H9 (cell line): ENCODE results near the gene LSP1. TPM values are rescaled to one million over a fixed set of nuclear protein-coding genes. Genes with fewer than 3 reads are reported as not detected.

Source experiments
- DNase-seq: peaks from one replicate; pipeline ENCODE4 v3.0.0-alpha.2; 2017
- H2AFZ ChIP-seq: one replicate; pipeline ENCODE4 v1.6.1; 2013; ENCODE audit warnings: mild to moderate bottlenecking, low read length, control low read depth, moderate library complexity
- H2AK5ac ChIP-seq: 2 replicates; pipeline ENCODE4 v1.6.1; 2013; ENCODE audit warnings: low read length, control low read depth, mixed read lengths; ENCODE audit not compliant: insufficient read length
- H2BK120ac ChIP-seq: one replicate; pipeline ENCODE4 v1.6.1; 2013; ENCODE audit warnings: low read depth, mild to moderate bottlenecking, low read length, control low read depth, inconsistent platforms; ENCODE audit not compliant: poor library complexity, severe bottlenecking
- H2BK12ac ChIP-seq: 2 replicates; pipeline ENCODE4 v1.6.1; 2013; ENCODE audit warnings: low read length, control low read depth, mixed read lengths, low read depth; ENCODE audit not compliant: insufficient read length
- H2BK15ac ChIP-seq: 2 replicates; pipeline ENCODE4 v1.6.1; 2013; ENCODE audit warnings: low read depth, low read length, control low read depth
- H2BK20ac ChIP-seq: one replicate; pipeline ENCODE4 v1.6.1; 2013; ENCODE audit warnings: low read depth, mild to moderate bottlenecking, low read length, control low read depth, inconsistent platforms; ENCODE audit not compliant: poor library complexity, severe bottlenecking
- H2BK5ac ChIP-seq: 2 replicates; pipeline ENCODE4 v1.6.1; 2013; ENCODE audit warnings: low read length, control low read depth, mixed read lengths; ENCODE audit not compliant: insufficient read length
- H3K14ac ChIP-seq: 2 replicates; pipeline ENCODE4 v1.6.1; 2013; ENCODE audit warnings: low read length, control low read depth; ENCODE audit not compliant: insufficient read depth
- H3K18ac ChIP-seq: 2 replicates; pipeline ENCODE4 v1.6.1; 2013; ENCODE audit warnings: low read depth, mild to moderate bottlenecking, mixed read lengths, low read length, control low read depth; ENCODE audit not compliant: insufficient read length
- H3K23ac ChIP-seq: 2 replicates; pipeline ENCODE4 v1.6.1; 2013; ENCODE audit warnings: low read length, control low read depth, mixed read lengths, low read depth; ENCODE audit not compliant: insufficient read length
- H3K23me2 ChIP-seq: 2 replicates; pipeline ENCODE4 v1.6.1; 2013; ENCODE audit warnings: low read depth, mild to moderate bottlenecking, mixed read lengths, low read length, control low read depth; ENCODE audit not compliant: insufficient read length, poor library complexity, severe bottlenecking
- H3K27ac ChIP-seq: 2 replicates; pipeline ENCODE4 v1.5.1; 2013; ENCODE audit warnings: low read length, control low read depth, mixed read lengths, low read depth; ENCODE audit not compliant: insufficient read length
- H3K27me3 ChIP-seq: 2 replicates; pipeline ENCODE4 v1.6.1; 2013; ENCODE audit warnings: low read length, control low read depth, inconsistent platforms; ENCODE audit not compliant: insufficient read depth
- H3K4ac ChIP-seq: 2 replicates; pipeline ENCODE4 v1.6.1; 2013; ENCODE audit warnings: low read depth, mild to moderate bottlenecking, control low read depth, inconsistent platforms, low read length, moderate library complexity
- H3K4me1 ChIP-seq: 2 replicates; pipeline ENCODE4 v1.6.1; 2013; ENCODE audit warnings: low read length, control low read depth, inconsistent platforms; ENCODE audit not compliant: insufficient read depth
- H3K4me2 ChIP-seq: 2 replicates; pipeline ENCODE4 v1.6.1; 2013; ENCODE audit warnings: low read length, control low read depth, mixed read lengths; ENCODE audit not compliant: insufficient read length, insufficient read depth
- H3K56ac ChIP-seq: 2 replicates; pipeline ENCODE4 v1.6.1; 2013; ENCODE audit warnings: low read depth, mild to moderate bottlenecking, mixed read lengths, low read length, control low read depth; ENCODE audit not compliant: insufficient read length
- H3K79me1 ChIP-seq: 2 replicates; pipeline ENCODE4 v1.6.1; 2013; ENCODE audit warnings: low read depth, mild to moderate bottlenecking, moderate library complexity, low read length, control low read depth, inconsistent platforms; ENCODE audit not compliant: insufficient read depth, poor library complexity, severe bottlenecking
- H3K79me2 ChIP-seq: 2 replicates; pipeline ENCODE4 v1.6.1; 2013; ENCODE audit warnings: low read length, control low read depth, inconsistent platforms; ENCODE audit not compliant: insufficient read depth
- H3K9ac ChIP-seq: 2 replicates; pipeline ENCODE4 v1.6.1; 2013; ENCODE audit warnings: low read length, control low read depth, mixed read lengths; ENCODE audit not compliant: insufficient read length; ENCODE audit errors: extremely low read depth
- H3K9me3 ChIP-seq: one replicate; pipeline ENCODE4 v1.6.1; 2013; ENCODE audit warnings: low read depth, low read length, inconsistent platforms; ENCODE audit not compliant: control insufficient read depth
- H3T11ph ChIP-seq: one replicate; pipeline ENCODE4 v1.6.1; 2013; ENCODE audit warnings: mild to moderate bottlenecking, low read length, control low read depth, inconsistent platforms
- H4K20me1 ChIP-seq: one replicate; pipeline ENCODE4 v1.6.1; 2013; ENCODE audit not compliant: control insufficient read depth, insufficient read length, insufficient read depth
- H4K5ac ChIP-seq: 2 replicates; pipeline ENCODE4 v1.6.1; 2013; ENCODE audit warnings: low read depth, mild to moderate bottlenecking, mixed read lengths, low read length, control low read depth; ENCODE audit not compliant: insufficient read length
- H4K8ac ChIP-seq: replicated peaks from 2 replicates; pipeline ENCODE4 v1.6.1; 2013; ENCODE audit warnings: low read length, control low read depth, mixed read lengths, low read depth; ENCODE audit not compliant: insufficient read length
- H4K91ac ChIP-seq: 2 replicates; pipeline ENCODE4 v1.6.1; 2013; ENCODE audit warnings: low read depth, mild to moderate bottlenecking, moderate library complexity, mixed read lengths, low read length, control low read depth; ENCODE audit not compliant: insufficient read length
- H3K27ac Mint-ChIP-seq, 3 experiments: 2 replicates in 2 of 3; 3 replicates in 1 of 3; pipeline ENCODE4 v1.8.0; 2020 to 2021; ENCODE audit warnings: mixed read lengths in 3 of 3, mild to moderate bottlenecking in 1 of 3, moderate library complexity in 1 of 3
- H3K27me3 Mint-ChIP-seq: 2 replicates; pipeline ENCODE4 v1.8.0; 2021; ENCODE audit warnings: low read depth, mild to moderate bottlenecking, moderate library complexity, mixed read lengths
- H3K36me3 Mint-ChIP-seq, 3 experiments: 2 replicates in 2 of 3; 3 replicates in 1 of 3; pipeline ENCODE4 v1.8.0; 2020 to 2021; ENCODE audit warnings: low read depth in 3 of 3, mixed read lengths in 3 of 3; ENCODE audit not compliant: insufficient read depth in 1 of 3
- H3K4me1 Mint-ChIP-seq, 2 experiments: 2 replicates each; pipeline ENCODE4 v1.8.0; 2020; ENCODE audit warnings: mixed read lengths in 2 of 2
- H3K4me3 Mint-ChIP-seq, 2 experiments: 2 replicates in 1 of 2; 3 replicates in 1 of 2; pipeline ENCODE4 v1.8.0; 2020 to 2021; ENCODE audit warnings: mild to moderate bottlenecking in 2 of 2, mixed read lengths in 2 of 2, moderate library complexity in 1 of 2
- H3K9me3 Mint-ChIP-seq, 2 experiments: 2 replicates in 1 of 2; 3 replicates in 1 of 2; pipeline ENCODE4 v1.8.0; 2020; ENCODE audit warnings: mild to moderate bottlenecking in 2 of 2, mixed read lengths in 2 of 2, moderate library complexity in 1 of 2
- CTCF ChIP-seq: fragments of 200-600 bp; sonication (generic); conservative IDR thresholded peaks from 3 replicates; pipeline ENCODE4 v1.8.0; 2021; ENCODE audit warnings: antibody characterized with exemption, mild to moderate bottlenecking
- WGBS: extraction: QIAGEN DNeasy Blood & Tissue Kit; methylation state at CpG from one replicate; pipeline ENCODE4 v1.1.7; 2013; ENCODE audit warnings: missing lambda C conversion rate, low lambda C conversion rate, mixed read lengths; ENCODE audit not compliant: insufficient read length; ENCODE audit errors: extremely low coverage; 5-methylcytosine and 5-hydroxymethylcytosine counted together
- total RNA-seq: library from RNA; stranded (reverse); gene quantifications from 2 replicates; pipeline ENCODE4 v1.2.1, GENCODE V29; 2021

The LSP1 gene
- total RNA-seq, 1 experiment from 2014 or later = not detected

- Histone ChIP-seq H4K20me1 (no peaks in the 10 kb centered on the region), H3K23me2 (no peaks in the 10 kb centered on the region), H3K4ac (no peak overlapping the region), H3K9ac (no peak overlapping the region), H3K27ac (no peak overlapping the region), H2BK12ac (no peak overlapping the region), H3K27me3 (no peaks in the 10 kb centered on the region), H2AFZ (no peak overlapping the region), H4K91ac (no peak overlapping the region), H4K8ac (no peak overlapping the region), H3K79me2 (no peaks in the 10 kb centered on the region), H2AK5ac (no peak overlapping the region), H3K56ac (no peak overlapping the region), H2BK120ac (no peak overlapping the region), H3K18ac (no peak overlapping the region), H3K23ac (no peak overlapping the region), H3K4me1 (no peaks in the 10 kb centered on the region), H4K5ac (no peak overlapping the region), H3K4me2 (no peak overlapping the region), H3K9me3 (no peaks in the 10 kb centered on the region), H3K14ac (no peak overlapping the region; the same call in 1 of the 2 replicates), H3T11ph (no peak overlapping the region), H3K79me1 (no peaks in the 10 kb centered on the region), H2BK5ac (no peak overlapping the region), H2BK20ac (no peak overlapping the region), H2BK15ac (no peak overlapping the region)
- WGBS = no CpG with 5 or more reads among the region's 14 CpGs
- H3K9me3 Mint-ChIP-seq = peaks cover 6 to 7% of the 10 kb centered on the region in 2 experiments; a peak in 3 of 5 replicates
- no peaks in the 10 kb centered on the region for H3K36me3 Mint-ChIP-seq
- H3K27me3 Mint-ChIP-seq = peaks cover 41% of the 10 kb centered on the region
- no peak overlapping the region for H3K27ac Mint-ChIP-seq
- DNase-seq = no peak
- H3K4me1 Mint-ChIP-seq = no peaks in the 10 kb centered on the region
- no peak overlapping the region for H3K4me3 Mint-ChIP-seq
- no peak for TF ChIP-seq CTCF
These were observed 32.2 kb upstream of the LSP1 start for GRCh38 chr11:1820463-1821325.
